ENCODE results near the gene SCYL3. TPM values are rescaled to one million over a fixed set of nuclear protein-coding genes. Genes with fewer than 3 reads are reported as not detected.

Gene SCYL3
- total RNA-seq, 2 experiments from 2014 or later: 3.5 to 3.6 TPM

DNA sequence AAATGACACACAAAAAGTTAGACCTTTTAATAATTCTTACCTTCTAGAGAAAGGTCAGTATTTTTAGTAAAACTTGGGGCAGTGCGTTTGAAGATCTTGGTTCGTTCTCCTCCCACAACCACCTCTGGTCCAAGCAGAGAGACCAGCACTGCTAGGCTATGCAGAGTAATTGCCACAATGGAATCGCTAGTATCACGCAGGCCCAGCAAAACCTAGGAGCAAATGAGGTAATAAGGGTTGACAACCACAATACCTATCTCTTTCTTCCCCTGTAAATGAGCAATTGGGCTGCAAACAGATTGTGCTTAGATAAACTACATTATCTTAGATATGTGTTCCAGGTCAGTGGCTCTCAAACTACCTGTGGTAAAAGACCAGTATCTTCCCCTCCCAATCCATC lies 34.7 kb downstream of the SCYL3 start:
- H3K9me3 ChIP-seq (ENCODE audit: control insufficient read depth in 1 of 2, insufficient read depth in 1 of 2, low read length in 2 of 2): no peaks in the 10 kb centered on the region
- ATAC-seq (ENCODE audit: poor library complexity): no peak
- DNase-seq: no peak
- Mint-ChIP-seq H3K27me3 (no peaks in the 10 kb centered on the region), H3K27ac (no peak overlapping the region), H3K36me3 (ENCODE audit: low read depth) (peaks cover 92% of the 10 kb centered on the region), H3K9me3 (no peaks in the 10 kb centered on the region), H3K4me1 (ENCODE audit: low read depth) (no peaks in the 10 kb centered on the region), H3K4me3 (no peak overlapping the region)
- peaks cover 91% of the 10 kb centered on the region for H3K36me3 ChIP-seq (ENCODE audit: insufficient read depth, low read length)
- TF ChIP-seq, protein P1, sequence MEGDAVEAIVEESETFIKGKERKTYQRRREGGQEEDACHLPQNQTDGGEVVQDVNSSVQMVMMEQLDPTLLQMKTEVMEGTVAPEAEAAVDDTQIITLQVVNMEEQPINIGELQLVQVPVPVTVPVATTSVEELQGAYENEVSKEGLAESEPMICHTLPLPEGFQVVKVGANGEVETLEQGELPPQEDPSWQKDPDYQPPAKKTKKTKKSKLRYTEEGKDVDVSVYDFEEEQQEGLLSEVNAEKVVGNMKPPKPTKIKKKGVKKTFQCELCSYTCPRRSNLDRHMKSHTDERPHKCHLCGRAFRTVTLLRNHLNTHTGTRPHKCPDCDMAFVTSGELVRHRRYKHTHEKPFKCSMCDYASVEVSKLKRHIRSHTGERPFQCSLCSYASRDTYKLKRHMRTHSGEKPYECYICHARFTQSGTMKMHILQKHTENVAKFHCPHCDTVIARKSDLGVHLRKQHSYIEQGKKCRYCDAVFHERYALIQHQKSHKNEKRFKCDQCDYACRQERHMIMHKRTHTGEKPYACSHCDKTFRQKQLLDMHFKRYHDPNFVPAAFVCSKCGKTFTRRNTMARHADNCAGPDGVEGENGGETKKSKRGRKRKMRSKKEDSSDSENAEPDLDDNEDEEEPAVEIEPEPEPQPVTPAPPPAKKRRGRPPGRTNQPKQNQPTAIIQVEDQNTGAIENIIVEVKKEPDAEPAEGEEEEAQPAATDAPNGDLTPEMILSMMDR (IDR thresholded peaks at IDR 0.05): no peak
- CTCF ChIA-PET: no interaction called here
- H3K27ac ChIP-seq (ENCODE audit: low read depth in 1 of 2, low read length in 2 of 2): no peak overlapping the region
- intact Hi-C loops (cut with DNase I, micrococcal nuclease): no loop called here
- H3K27me3 ChIP-seq (ENCODE audit: control insufficient read depth in 1 of 2, insufficient read depth in 2 of 2, low read length in 2 of 2): no peaks in the 10 kb centered on the region
- H3K4me3 ChIP-seq (ENCODE audit: low read length): no peak overlapping the region
- POLR2A ChIA-PET: no interaction called here
- H3K4me1 ChIP-seq (ENCODE audit: insufficient read depth, low read length): no peaks in the 10 kb centered on the region

DNA sequence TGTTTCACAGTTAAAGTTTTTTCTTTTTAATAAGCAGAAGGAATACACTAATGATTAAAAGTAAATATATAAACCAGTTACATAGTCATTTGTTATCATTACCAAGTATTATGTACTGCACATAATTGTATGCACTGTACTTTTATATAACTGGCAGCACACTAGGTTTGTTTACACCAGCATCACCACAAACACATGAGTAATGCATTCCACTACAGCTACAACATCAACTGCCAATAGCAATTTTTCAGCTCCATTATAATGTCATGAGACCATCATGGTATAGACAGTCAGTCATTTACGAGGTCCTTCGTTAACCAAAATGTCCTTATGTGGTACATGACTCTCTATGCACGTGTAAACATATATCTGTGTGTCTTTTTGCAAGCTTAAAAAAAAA lies 35.2 kb downstream of the SCYL3 start:
- Histone ChIP-seq H3K4me1 (ENCODE audit: insufficient read depth, low read length) (no peaks in the 10 kb centered on the region), H3K27ac (ENCODE audit: low read depth in 1 of 2, low read length in 2 of 2) (no peak overlapping the region), H3K4me3 (ENCODE audit: low read length) (no peak overlapping the region), H3K27me3 (ENCODE audit: control insufficient read depth in 1 of 2, insufficient read depth in 2 of 2, low read length in 2 of 2) (no peaks in the 10 kb centered on the region), H3K36me3 (ENCODE audit: insufficient read depth, low read length) (peaks cover 91% of the 10 kb centered on the region), H3K9me3 (ENCODE audit: control insufficient read depth in 1 of 2, insufficient read depth in 1 of 2, low read length in 2 of 2) (no peaks in the 10 kb centered on the region)
- DNase-seq: no peak
- H3K4me1 Mint-ChIP-seq (ENCODE audit: low read depth): no peaks in the 10 kb centered on the region
- intact Hi-C loops (cut with DNase I, micrococcal nuclease): no loop called here
- no peak overlapping the region for H3K27ac Mint-ChIP-seq
- H3K4me3 Mint-ChIP-seq: no peak overlapping the region
- TF ChIP-seq, protein P1 (IDR thresholded peaks at IDR 0.05): no peak
- no peaks in the 10 kb centered on the region for H3K9me3 Mint-ChIP-seq
- ATAC-seq (ENCODE audit: poor library complexity): no peak
- no peaks in the 10 kb centered on the region for H3K27me3 Mint-ChIP-seq
- POLR2A ChIA-PET: no interaction called here
- H3K36me3 Mint-ChIP-seq (ENCODE audit: low read depth): peaks cover 92% of the 10 kb centered on the region
- CTCF ChIA-PET: no interaction called here

DNA sequence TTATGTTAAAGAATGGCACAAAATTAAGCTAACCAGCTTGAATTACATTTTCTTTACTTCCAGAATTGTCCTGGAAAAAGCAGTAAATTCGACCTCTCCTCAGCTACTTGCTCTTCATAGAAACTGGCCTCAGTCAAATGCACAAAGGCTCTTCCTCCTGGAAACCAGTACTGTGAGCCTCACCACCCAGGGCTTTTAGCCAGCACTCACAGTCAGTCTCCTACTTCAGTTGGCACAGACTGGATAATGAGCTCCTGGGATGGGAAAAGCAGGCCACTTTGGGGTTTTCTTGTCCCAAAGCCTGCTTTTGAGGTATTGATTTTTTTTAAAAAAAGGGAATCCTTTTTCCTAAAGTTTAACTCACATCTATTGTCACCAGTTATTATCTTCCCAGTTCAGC lies 40.4 kb downstream of the SCYL3 start:
- H3K4me3 ChIP-seq (ENCODE audit: low read length): no peak overlapping the region
- no peaks in the 10 kb centered on the region for H3K27me3 ChIP-seq (ENCODE audit: control insufficient read depth in 1 of 2, insufficient read depth in 2 of 2, low read length in 2 of 2)
- DNase-seq (no peak), ATAC-seq (ENCODE audit: poor library complexity) (no peak)
- Mint-ChIP-seq H3K4me3 (no peak overlapping the region), H3K27ac (no peak overlapping the region), H3K9me3 (no peaks in the 10 kb centered on the region), H3K4me1 (ENCODE audit: low read depth) (no peaks in the 10 kb centered on the region), H3K27me3 (no peaks in the 10 kb centered on the region), H3K36me3 (ENCODE audit: low read depth) (peaks cover 93% of the 10 kb centered on the region)
- intact Hi-C loops (cut with DNase I, micrococcal nuclease): no loop called here
- CTCF ChIA-PET: no interaction called here
- POLR2A ChIA-PET: interaction anchor here (1.0 kb wide), 1 partner anchor 16 kb away, joined by 4 read pairs; no protein-coding TSS in a partner anchor
- H3K36me3 ChIP-seq (ENCODE audit: insufficient read depth, low read length): peaks cover 83% of the 10 kb centered on the region
- H3K4me1 ChIP-seq (ENCODE audit: insufficient read depth, low read length): no peaks in the 10 kb centered on the region
- TF ChIP-seq, protein P1 (IDR thresholded peaks at IDR 0.05): no peak
- H3K27ac ChIP-seq (ENCODE audit: low read depth in 1 of 2, low read length in 2 of 2): no peak overlapping the region
- no peaks in the 10 kb centered on the region for H3K9me3 ChIP-seq (ENCODE audit: control insufficient read depth in 1 of 2, insufficient read depth in 1 of 2, low read length in 2 of 2)
